GM12878 (cell line): Measurements from ENCODE around the gene NET1. TPM values are rescaled to one million over a fixed set of nuclear protein-coding genes. Genes with fewer than 3 reads are reported as not detected.

Experiments
- MLLT1 ChIP-seq: fragments of 450-650 bp; IDR thresholded peaks from 2 replicates; pipeline ENCODE4 v1.6.1; 2016; ENCODE audit warnings: mild to moderate bottlenecking
- REST ChIP-seq: IDR thresholded peaks from 2 replicates; pipeline ENCODE4 v1.6.1; 2012; ENCODE audit warnings: mild to moderate bottlenecking, low read depth, low read length
- WRNIP1 ChIP-seq: IDR thresholded peaks from 2 replicates; pipeline ENCODE4 v1.6.1; 2011; ENCODE audit warnings: low read depth, low read length, improper control_type of control experiment, borderline replicate concordance
- ZBTB4 ChIP-seq: fragments of 450-650 bp; formaldehyde crosslinking; IDR thresholded peaks from 2 replicates; pipeline ENCODE4 v1.4.0; 2022; ENCODE audit warnings: mild to moderate bottlenecking, moderate library complexity
- polyA plus RNA-seq, 11 experiments: library from polyadenylated mRNA; depleted of rRNA in 4 of 11; unstranded in 6 of 11; stranded (reverse) in 5 of 11; fragments of >200 nt; fragmentation: Nextera tagmentation in 4 of 11; fragmentation: Illumina TruSeq in 1 of 11; extraction: Ambion mirVana in 4 of 11; extraction: Trizol in 1 of 11; gene quantifications; 1 replicate in 1 of 11; 2 replicates in 10 of 11; pipeline versions ENCODE4 v1.2.1 to v1.2.3, GENCODE V29; 2011 to 2016; ENCODE audit warnings: inconsistent platforms in 2 of 11, missing spikeins in 2 of 11, low read depth in 1 of 11
- total RNA-seq, 4 experiments: library from RNA; depleted of rRNA in 3 of 4; stranded (reverse); fragments of >200 nt in 3 of 4; fragmentation: Illumina TruSeq in 1 of 4; extraction: Trizol in 1 of 4; gene quantifications; 2 replicates each; pipeline versions ENCODE4 v1.2.1 to v1.2.3, GENCODE V29; 2013 to 2021

Gene NET1
- total and polyA plus RNA-seq, 10 of the 15 experiments (the other 5 are each of a cell fraction or from before 2014, with no cell fraction given): 6.5 to 22.7 (median 18.4) TPM

- no peak for TF ChIP-seq WRNIP1
- no peak for TF ChIP-seq REST
- TF ChIP-seq ZBTB4 (CRISPR knock-in tag): no peak
- TF ChIP-seq MLLT1: no peak
- TF ChIP-seq, all 136 proteins: peak for 0
Observed at GRCh38 chr10:5461914-5462840, 49.8 kb downstream of the NET1 start (continued).
